Tibial artery (tissue), 4 donors: ENCODE measurements around the gene TNRC6B.
A peak's percentile ranks its signal among the peaks of the same experiment; 100 is the strongest.

ENCODE experiments used
- DNase-seq, 2 donors: peaks; one replicate each; pipeline ENCODE4 v3.0.0-alpha.2; 2019
- H3K27ac ChIP-seq, 2 donors: fragments of 200-600 bp; sonication (generic) in 1 of 2; 1 replicate in 1 of 2; 2 replicates in 1 of 2; pipeline ENCODE4 v1.5.1; 2018 to 2019; ENCODE audit warnings: mild to moderate bottlenecking in 1 of 2
- H3K27me3 ChIP-seq, 2 donors: fragments of 200-600 bp; sonication (generic) in 1 of 2; one replicate each; pipeline versions ENCODE4 v1.5.1 to v1.6.0; 2016 to 2019
- H3K36me3 ChIP-seq, 3 donors: fragments of 200-600 bp; sonication (generic) in 2 of 3; one replicate each; pipeline ENCODE4 v1.5.1; 2016 to 2019; ENCODE audit warnings: mild to moderate bottlenecking in 2 of 3
- H3K4me1 ChIP-seq, 4 donors: fragments of 200-600 bp; sonication (generic) in 2 of 4; 1 replicate in 3 of 4; 2 replicates in 1 of 4; pipeline ENCODE4 v1.5.1; 2016 to 2019
- H3K4me3 ChIP-seq, 2 donors: fragments of 200-600 bp; sonication (generic) in 1 of 2; 1 replicate in 1 of 2; 2 replicates in 1 of 2; pipeline ENCODE4 v1.5.1; 2018 to 2019; ENCODE audit warnings: mild to moderate bottlenecking in 2 of 2
- H3K9me3 ChIP-seq, 3 donors: fragments of 200-600 bp; sonication (generic) in 1 of 3; one replicate each; pipeline ENCODE4 v1.5.1; 2016 to 2019
- intact Hi-C: fragments of 100-400 bp; cut with DNase I; formaldehyde crosslinking; loops from one replicate; pipeline ENCODE4 v1.15.0; 2023; ENCODE audit warnings: low total_unique reads
- TF ChIP-seq, protein P1 (sequence below), 2 experiments: fragments of 200-600 bp in 1 of 2; fragments of 450-650 bp in 1 of 2; IDR thresholded peaks; one replicate each; pipeline ENCODE4 v1.5.1; 2017 to 2019; ENCODE audit warnings: antibody characterized with exemption in 2 of 2, mild to moderate bottlenecking in 1 of 2, moderate library complexity in 1 of 2

TNRC6B gene

DNA sequence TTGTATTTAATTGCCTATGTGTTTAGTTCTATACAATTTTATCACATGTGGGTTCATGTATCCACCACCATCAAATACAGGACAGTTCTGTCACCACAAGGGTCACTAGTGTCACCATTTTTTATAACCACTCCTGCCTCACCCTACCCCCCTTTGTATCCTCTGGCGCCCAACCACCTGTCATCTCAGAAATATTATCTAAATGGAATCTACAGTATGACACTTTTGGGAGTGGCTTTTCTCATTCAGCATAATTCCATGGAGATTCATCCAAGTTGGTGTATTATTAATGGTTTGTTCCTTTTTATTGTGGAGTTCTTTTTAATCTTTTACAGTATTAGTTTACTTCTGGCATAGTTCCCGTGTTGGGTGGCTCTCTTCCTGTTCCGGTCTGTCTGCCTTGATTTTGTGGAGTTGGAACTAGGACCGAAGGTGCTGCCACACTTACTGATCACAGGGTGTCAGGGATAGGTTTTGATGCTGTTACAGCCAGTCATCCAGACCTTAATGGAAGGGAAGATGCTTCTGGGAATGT lies 58.5 kb downstream of the TNRC6B start:
- H3K27ac ChIP-seq = no peak overlapping the region
- H3K36me3 ChIP-seq = peaks cover 0 to 9% (median 4%) of the 10 kb centered on the region in 3 donors
- TF ChIP-seq, protein P1, sequence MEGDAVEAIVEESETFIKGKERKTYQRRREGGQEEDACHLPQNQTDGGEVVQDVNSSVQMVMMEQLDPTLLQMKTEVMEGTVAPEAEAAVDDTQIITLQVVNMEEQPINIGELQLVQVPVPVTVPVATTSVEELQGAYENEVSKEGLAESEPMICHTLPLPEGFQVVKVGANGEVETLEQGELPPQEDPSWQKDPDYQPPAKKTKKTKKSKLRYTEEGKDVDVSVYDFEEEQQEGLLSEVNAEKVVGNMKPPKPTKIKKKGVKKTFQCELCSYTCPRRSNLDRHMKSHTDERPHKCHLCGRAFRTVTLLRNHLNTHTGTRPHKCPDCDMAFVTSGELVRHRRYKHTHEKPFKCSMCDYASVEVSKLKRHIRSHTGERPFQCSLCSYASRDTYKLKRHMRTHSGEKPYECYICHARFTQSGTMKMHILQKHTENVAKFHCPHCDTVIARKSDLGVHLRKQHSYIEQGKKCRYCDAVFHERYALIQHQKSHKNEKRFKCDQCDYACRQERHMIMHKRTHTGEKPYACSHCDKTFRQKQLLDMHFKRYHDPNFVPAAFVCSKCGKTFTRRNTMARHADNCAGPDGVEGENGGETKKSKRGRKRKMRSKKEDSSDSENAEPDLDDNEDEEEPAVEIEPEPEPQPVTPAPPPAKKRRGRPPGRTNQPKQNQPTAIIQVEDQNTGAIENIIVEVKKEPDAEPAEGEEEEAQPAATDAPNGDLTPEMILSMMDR (IDR thresholded peaks at IDR 0.05) = no peak
- peaks cover 0 to 39% (median 19%) of the 10 kb centered on the region in 4 donors for H3K4me1 ChIP-seq
- H3K4me3 ChIP-seq = no peak overlapping the region
- H3K27me3 ChIP-seq = no peaks in the 10 kb centered on the region
- no peak for DNase-seq
- no peaks in the 10 kb centered on the region for H3K9me3 ChIP-seq
- intact Hi-C loops = no loop called here

GRCh38 chr22:40237241-40237640 lies 59.5 kb downstream of the TNRC6B start:
- H3K27me3 ChIP-seq = no peaks in the 10 kb centered on the region
- no peak for DNase-seq
- TF ChIP-seq, protein P1 (IDR thresholded peaks at IDR 0.05) = no peak
- H3K27ac ChIP-seq = no peak overlapping the region
- no peaks in the 10 kb centered on the region for H3K9me3 ChIP-seq
- intact Hi-C loops = no loop called here
- peaks cover 0 to 39% (median 19%) of the 10 kb centered on the region in 4 donors for H3K4me1 ChIP-seq
- no peak overlapping the region for H3K4me3 ChIP-seq
- peaks cover 0 to 8% (median 4%) of the 10 kb centered on the region in 3 donors for H3K36me3 ChIP-seq

GRCh38 chr22:40237788-40238424 lies 60.2 kb downstream of the TNRC6B start:
- H3K27me3 ChIP-seq = no peaks in the 10 kb centered on the region
- H3K4me3 ChIP-seq = no peak overlapping the region
- no peak overlapping the region for H3K27ac ChIP-seq
- TF ChIP-seq, protein P1 (IDR thresholded peaks at IDR 0.05) = no peak
- no peak for DNase-seq
- H3K36me3 ChIP-seq = peaks cover 0 to 1% (median 0%) of the 10 kb centered on the region in 3 donors
- H3K9me3 ChIP-seq = no peaks in the 10 kb centered on the region
- H3K4me1 ChIP-seq = peaks cover 0 to 39% (median 19%) of the 10 kb centered on the region in 4 donors
- intact Hi-C loops = no loop called here

DNA sequence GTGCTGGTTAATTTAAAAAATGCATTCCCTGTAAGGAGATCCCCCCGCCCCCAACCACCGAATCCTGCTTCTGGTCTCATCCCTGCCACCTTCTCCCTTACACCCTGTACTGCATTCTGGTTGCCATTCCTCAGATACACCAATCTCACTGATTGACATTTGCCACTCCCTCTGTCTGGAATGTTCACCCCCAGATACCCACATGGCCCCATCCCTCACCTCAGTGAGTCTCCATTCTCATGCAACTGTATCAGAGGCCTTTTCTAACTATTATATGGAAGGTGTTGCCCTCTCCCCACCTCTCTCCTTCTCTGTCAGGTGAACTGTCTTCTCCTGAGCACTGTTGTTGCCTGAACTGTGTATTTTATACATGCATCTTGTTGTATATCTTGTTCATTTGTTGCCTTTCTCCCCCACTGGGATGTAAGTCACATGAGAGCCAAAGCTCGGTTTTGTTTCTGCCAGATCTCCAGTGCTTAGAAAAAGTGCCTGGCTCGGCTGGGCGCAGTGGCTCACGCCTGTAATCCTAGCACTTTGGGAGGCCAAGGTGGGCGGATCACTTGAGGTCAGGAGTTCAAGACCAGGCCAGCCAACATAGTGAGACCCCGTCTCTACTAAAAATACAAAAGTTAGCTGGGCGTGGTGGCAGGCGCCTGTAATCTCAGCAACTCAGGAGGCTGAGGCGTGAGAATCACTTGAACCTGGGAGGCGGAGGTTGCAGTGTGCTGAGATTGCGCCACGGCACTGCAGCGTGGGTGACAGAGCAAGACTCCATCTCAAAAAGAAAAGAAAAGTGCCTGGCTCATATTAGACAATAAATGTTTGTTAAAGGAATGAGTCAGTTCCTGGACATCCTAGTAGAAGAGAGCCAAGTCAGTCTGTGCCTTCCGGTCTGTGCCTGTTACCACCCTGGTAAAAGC lies 61.0 kb downstream of the TNRC6B start:
- H3K9me3 ChIP-seq = no peaks in the 10 kb centered on the region
- TF ChIP-seq, protein P1 (IDR thresholded peaks at IDR 0.05) = no peak
- H3K4me3 ChIP-seq = no peak overlapping the region
- peak overlapping the region; percentile 34 to 38 for H3K27ac ChIP-seq
- H3K36me3 ChIP-seq = no peaks in the 10 kb centered on the region
- H3K4me1 ChIP-seq = peaks cover 0 to 39% (median 19%) of the 10 kb centered on the region in 4 donors
- intact Hi-C loops = no loop called here
- H3K27me3 ChIP-seq = no peaks in the 10 kb centered on the region
- peak; percentile 37 to 76 for DNase-seq

- Histone ChIP-seq H3K36me3 (no peaks in the 10 kb centered on the region), H3K4me1 (peaks cover 0 to 39% (median 19%) of the 10 kb centered on the region in 4 donors), H3K27me3 (no peaks in the 10 kb centered on the region), H3K27ac (peak overlapping the region; percentile 34 to 38), H3K4me3 (no peak overlapping the region), H3K9me3 (no peaks in the 10 kb centered on the region)
- TF ChIP-seq, protein P1 (IDR thresholded peaks at IDR 0.05) = no peak
- DNase-seq = no peak
- intact Hi-C loops = no loop called here
These were observed 61.6 kb downstream of the TNRC6B start for GRCh38 chr22:40239345-40239683.
